ENCODE results near the gene RNU6-9. TPM values are rescaled to one million over a fixed set of nuclear protein-coding genes. Genes with fewer than 3 reads are reported as not detected.

RNU6-9 gene
- polyA plus RNA-seq, 1 donor = not detected

DNA sequence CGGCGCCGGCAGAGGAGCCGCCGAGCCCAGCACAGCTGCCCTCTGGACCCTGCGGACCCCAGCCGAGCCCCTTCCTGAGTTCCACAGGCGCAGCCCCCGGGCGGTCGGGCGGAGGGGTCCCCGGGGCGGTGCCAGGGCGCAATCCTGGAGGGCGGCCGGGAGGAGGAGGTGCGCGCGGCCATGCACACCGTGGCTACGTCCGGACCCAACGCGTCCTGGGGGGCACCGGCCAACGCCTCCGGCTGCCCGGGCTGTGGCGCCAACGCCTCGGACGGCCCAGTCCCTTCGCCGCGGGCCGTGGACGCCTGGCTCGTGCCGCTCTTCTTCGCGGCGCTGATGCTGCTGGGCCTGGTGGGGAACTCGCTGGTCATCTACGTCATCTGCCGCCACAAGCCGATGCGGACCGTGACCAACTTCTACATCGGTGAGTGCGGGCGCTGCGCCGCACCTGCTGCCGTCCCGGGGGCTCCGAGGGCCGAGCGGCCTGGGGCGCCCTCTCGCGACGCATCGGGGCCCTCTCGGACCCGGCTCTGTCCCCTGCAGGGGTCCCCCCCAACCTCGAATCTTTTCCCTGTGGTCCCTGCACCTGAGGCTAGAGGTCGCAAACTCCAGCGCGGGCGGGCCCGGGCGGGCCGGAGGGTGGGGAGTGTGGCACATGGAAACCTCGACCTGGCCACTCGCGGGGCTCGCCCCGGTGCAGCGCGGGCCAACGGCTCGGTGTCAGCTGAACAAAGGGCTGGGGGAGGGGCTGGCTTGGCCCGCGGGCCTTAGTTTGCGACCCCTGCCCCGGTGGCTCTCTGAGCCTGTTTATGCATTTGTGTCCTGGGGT is 24.3 kb downstream of the RNU6-9 start, which contains the start of gene KISS1R:
Gene KISS1R (plus strand): TSS at position 11 of the 829 bp plus-strand sequence. CDS start 170 bp downstream, at position 181.
- no peak for DNase-seq (ENCODE audit: low read depth)

- DNase-seq (ENCODE audit: low read depth) = no peak
These were observed 24.8 kb downstream of the RNU6-9 start for GRCh38 chr19:918152-918437.

DNA sequence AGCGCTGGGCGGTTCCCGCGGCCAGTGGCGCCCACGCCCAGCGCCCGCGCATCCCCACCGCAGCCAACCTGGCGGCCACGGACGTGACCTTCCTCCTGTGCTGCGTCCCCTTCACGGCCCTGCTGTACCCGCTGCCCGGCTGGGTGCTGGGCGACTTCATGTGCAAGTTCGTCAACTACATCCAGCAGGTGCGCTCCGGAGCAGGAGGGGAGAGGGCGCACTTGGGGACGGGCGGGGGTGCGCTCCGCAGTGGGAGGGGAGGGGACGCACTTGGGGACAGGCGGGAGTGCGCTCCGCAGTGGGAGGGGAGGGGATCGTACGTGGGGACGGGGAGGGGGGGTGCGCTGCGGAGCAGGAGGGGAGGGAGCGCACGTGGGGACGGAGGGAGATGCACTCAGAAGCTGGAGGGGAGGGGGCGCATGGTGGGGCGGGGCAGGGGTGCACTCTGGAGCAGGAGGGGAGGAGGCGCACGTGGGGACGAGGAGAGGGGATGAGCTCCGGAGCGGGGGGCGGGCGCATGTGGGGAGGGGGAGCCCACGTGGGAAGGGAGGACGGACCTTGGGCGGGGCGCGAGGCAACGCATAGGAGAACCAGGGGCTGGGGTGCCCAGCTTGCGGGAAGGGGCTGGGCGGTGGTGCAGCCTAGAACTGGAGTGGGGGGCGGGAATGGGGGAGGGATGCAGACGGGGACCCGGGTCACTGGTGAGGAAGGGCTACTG is 25.4 kb downstream of the RNU6-9 start:
- no peak for DNase-seq (ENCODE audit: low read depth)

DNA sequence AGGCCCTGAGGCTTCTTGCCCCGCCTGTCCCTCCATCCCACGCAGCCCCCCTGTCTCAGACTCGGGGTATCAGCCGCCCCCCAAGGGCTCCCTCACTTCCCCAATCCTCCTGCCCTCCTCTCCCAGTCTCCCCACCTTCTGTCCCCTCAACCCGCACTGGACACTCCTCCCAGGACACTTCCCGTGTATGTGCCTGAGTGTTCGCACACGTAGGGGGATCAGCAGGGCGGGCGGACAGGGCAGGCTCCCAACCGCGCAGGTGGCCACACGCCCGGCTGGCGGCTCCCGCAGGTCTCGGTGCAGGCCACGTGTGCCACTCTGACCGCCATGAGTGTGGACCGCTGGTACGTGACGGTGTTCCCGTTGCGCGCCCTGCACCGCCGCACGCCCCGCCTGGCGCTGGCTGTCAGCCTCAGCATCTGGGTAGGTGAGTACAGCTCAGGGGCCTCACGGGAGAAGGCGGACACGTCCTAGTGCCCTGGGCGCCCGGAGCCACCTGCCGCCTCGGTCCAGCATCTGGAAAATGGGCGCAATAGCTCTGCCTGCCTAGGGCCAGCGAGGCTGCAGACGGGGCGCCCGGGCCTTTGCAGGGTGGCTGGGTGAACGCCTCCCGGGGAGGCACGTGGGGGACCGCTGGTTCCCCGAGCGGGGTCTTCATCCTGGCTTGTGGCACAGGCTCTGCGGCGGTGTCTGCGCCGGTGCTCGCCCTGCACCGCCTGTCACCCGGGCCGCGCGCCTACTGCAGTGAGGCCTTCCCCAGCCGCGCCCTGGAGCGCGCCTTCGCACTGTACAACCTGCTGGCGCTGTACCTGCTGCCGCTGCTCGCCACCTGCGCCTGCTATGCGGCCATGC is 26.1 kb downstream of the RNU6-9 start:
- DNase-seq (ENCODE audit: low read depth) = no peak

DNA sequence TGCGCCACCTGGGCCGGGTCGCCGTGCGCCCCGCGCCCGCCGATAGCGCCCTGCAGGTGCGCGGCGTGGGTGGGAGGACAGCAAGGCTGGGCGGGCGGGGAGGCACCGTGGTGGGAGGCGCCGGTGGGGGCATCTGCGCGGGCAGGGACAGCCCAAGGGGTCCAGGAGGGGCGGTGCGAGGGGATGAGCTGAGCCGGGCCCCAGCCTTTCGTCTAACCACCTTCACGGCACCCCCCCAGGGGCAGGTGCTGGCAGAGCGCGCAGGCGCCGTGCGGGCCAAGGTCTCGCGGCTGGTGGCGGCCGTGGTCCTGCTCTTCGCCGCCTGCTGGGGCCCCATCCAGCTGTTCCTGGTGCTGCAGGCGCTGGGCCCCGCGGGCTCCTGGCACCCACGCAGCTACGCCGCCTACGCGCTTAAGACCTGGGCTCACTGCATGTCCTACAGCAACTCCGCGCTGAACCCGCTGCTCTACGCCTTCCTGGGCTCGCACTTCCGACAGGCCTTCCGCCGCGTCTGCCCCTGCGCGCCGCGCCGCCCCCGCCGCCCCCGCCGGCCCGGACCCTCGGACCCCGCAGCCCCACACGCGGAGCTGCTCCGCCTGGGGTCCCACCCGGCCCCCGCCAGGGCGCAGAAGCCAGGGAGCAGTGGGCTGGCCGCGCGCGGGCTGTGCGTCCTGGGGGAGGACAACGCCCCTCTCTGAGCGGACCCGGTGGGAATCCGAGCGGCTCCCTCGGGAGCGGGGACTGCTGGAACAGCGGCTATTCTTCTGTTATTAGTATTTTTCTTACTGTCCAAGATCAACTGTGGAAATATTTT is 27.0 kb downstream of the RNU6-9 start:
- no peak for DNase-seq (ENCODE audit: low read depth)

- no peak for DNase-seq (ENCODE audit: low read depth)
These were observed 31.3 kb downstream of the RNU6-9 start for GRCh38 chr19:924553-925086.

DNA sequence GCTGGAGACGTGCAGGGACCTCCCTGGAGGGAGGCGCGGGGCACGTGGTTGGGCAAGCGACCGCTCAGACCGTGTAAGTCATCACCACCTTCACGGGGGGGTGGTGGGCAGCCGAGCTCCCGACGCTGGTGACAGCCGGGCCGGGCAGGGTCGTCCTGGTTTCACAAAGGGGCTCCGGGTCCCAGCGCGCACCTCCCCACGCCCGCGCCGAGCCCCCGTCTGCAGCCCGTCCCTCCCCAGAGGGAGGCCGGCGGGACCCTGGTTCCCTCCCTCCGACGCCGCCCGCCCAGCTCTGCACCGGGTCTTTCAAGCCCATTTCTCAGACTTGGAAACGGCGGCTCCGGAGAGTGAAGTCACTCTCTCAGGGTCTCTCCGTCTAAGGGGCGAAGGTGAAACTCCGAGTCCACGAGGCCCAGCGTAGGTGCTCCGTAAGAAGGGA is 31.8 kb downstream of the RNU6-9 start:
- no peak for DNase-seq (ENCODE audit: low read depth)

DNA sequence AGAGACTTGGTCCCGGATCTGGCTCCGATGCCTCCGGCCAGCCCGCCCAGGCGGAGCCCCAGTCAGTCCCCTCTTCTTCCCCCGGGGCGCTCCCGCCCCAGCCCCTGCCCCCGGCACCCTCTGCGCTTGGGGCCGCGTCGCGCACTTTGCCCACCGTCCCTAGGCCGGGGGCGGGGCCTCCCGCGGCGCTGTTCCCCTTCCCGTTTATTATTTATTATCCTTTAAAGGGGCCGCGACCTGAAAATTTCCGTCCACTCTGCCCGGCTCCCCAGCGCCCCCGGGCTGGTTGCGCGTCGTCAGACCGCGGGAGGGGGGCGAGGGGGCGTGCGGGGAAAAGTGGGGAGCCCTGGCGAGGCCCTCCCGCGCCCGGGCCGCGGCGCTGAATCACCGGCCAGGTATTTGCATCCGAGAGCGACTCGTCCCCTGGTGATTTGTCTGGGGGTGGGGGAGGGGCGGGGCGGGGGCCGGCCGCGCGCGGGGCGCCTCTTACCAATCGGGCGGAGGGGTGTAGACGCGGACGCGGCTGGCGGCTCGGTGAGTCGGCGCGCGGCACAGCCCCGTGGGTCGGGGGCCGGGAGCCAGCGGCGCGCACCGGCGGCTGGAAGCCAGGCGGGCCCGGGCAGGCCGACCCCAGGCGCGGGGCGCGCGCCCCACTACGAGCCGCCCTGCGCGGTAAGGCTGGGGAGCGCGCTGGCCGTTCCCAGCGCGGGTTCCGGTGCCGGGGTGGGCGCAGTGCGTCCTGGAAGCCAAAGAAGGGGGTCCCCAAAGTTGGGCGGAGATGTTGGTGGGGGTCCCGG is 32.4 kb downstream of the RNU6-9 start, which contains the start of gene ARID3A:
Gene ARID3A (plus strand): TSS at position 510 of the 797 bp plus-strand sequence. CDS start 3,494 bp downstream, outside the sequence.
- DNase-seq (ENCODE audit: low read depth) = no peak

GRCh38 chr19:926323-926588 is 33.0 kb downstream of the RNU6-9 start:
- DNase-seq (ENCODE audit: low read depth) = no peak

GRCh38 chr19:926589-927350 is 33.5 kb downstream of the RNU6-9 start:
- DNase-seq (ENCODE audit: low read depth) = no peak

- DNase-seq (ENCODE audit: low read depth) = no peak
These were observed 34.1 kb downstream of the RNU6-9 start for GRCh38 chr19:927351-927779.

GRCh38 chr19:927780-928401 is 34.6 kb downstream of the RNU6-9 start:
- DNase-seq (ENCODE audit: low read depth) = no peak

GRCh38 chr19:928471-929202 is 35.4 kb downstream of the RNU6-9 start:
- no peak for DNase-seq (ENCODE audit: low read depth)

DNA sequence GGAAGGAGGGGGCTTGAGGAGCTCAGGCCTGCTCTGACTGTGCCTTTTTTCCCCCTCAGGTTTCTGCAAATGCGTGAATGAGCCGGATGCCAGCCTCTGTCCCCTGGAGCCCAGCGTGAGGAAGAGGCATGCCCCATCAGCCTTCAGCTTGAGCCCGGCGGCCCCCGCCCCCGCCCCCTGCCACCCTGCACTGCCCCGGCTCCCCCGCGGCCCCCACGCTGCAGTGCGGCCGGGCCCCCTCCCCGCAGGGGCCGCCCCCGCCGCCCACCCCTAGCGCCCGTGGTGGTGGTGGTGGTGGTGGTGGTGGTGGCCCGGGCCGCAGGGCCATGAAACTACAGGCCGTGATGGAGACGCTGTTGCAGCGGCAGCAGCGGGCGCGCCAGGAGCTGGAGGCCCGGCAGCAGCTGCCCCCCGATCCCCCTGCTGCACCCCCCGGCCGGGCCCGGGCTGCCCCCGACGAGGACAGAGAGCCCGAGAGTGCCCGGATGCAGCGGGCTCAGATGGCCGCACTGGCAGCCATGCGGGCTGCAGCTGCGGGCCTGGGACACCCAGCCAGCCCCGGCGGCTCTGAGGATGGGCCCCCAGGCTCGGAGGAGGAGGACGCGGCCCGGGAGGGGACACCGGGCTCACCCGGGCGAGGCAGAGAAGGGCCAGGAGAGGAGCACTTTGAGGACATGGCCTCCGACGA is 36.1 kb downstream of the RNU6-9 start:
- DNase-seq (ENCODE audit: low read depth) = no peak

DNA sequence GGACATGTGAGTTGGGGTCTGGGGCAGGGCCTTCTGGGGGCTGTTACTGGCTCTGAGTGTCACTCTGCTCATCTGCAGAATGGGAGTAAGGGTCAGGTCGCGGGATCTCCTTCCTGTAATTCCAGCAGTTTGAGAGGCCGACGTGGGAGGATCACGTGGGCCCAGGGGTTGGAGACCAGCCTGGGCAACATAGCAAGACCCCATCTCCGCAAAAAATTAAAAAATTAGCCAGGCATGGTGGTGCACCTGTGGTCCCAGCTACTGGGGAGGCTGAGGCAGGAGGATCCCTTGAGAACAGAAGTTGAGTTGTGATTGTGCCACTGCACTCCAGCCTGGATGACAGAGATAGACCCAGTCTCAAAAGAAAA is 36.6 kb downstream of the RNU6-9 start:
- DNase-seq (ENCODE audit: low read depth) = no peak

- no peak for DNase-seq (ENCODE audit: low read depth)
These were observed 38.8 kb downstream of the RNU6-9 start for GRCh38 chr19:931860-932647.
